HG02678 (cell line): ENCODE data around the gene ACTR10.

Experiments
- ATAC-seq: cut with Tn5 transposase; IDR thresholded peaks from one replicate; pipeline ENCODE4 v1.9.1; 2021; ENCODE audit warnings: mild to moderate bottlenecking, moderate library complexity; ENCODE audit not compliant: unreplicated experiment

ACTR10 gene

GRCh38 chr14:58278177-58278576 lies 78.2 kb downstream of the ACTR10 start:
- no peak for ATAC-seq

GRCh38 chr14:58280954-58281787 lies 81.2 kb downstream of the ACTR10 start:
- peak; percentile 55 for ATAC-seq

GRCh38 chr14:58281969-58282368 lies 82.0 kb downstream of the ACTR10 start:
- ATAC-seq: no peak

- no peak for ATAC-seq
Observed at GRCh38 chr14:58282925-58283593, 83.1 kb downstream of the ACTR10 start.

GRCh38 chr14:58283730-58284129 lies 83.8 kb downstream of the ACTR10 start:
- no peak for ATAC-seq

GRCh38 chr14:58285132-58285531 lies 85.2 kb downstream of the ACTR10 start:
- no peak for ATAC-seq
